Stimulated activated CD8-positive, alpha-beta memory T cell treated with anti-CD3 and anti-CD28 coated beads, Interleukin-2, amount 100 ng/mL, for 1 hour (primary cell): Measurements from ENCODE around the gene PLEKHB1.

Experiments used
- DNase-seq, 2 donors: peaks; one replicate each; pipeline ENCODE4 v3.0.0-alpha.2; 2020; ENCODE audit warnings: low read depth in 2 of 2

The PLEKHB1 gene

DNA sequence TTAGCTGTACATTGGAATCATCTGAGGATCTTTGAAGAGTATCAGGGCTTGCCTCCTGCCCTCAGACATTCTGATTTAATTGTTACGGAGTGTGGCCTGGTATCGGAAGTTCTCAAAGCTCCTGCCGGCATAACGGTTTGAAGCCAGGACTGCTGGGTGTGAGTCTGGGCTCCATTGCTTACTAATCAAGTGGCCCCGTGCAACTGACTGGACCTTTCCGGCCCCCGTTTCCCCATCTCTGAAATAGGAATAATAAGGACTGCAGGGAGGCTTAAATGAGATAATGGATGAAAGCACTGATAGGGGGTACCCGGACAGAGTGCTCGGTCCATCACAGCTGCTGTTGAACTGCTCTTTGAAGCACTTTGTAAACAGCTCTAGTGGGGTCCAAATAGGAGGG, 1.7 kb downstream of the PLEKHB1 start:
- no peak for DNase-seq

DNA sequence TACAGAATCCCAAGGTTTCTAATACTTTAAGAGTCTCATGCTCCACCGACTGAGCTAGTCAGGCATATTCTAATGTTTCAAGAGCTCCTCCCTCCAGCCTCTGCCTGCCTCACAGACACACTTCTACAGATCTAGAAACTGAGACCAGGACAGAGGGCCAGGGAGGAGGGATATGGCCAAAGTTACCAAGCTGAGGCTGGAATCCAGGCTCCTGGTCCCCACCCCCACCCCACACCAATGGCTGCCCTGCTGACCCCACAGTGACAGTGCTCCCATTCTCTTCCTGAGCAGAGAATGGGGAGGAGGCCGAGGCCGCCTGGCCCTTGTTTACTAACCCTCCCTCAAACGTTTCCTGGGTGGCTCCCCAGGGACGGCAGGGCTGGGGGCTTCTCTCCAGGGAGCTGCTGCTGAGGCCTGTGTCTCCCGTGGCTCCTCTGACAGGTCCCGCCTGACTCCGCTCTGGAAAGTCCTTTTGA, 2.2 kb downstream of the PLEKHB1 start:
- no peak for DNase-seq

DNA sequence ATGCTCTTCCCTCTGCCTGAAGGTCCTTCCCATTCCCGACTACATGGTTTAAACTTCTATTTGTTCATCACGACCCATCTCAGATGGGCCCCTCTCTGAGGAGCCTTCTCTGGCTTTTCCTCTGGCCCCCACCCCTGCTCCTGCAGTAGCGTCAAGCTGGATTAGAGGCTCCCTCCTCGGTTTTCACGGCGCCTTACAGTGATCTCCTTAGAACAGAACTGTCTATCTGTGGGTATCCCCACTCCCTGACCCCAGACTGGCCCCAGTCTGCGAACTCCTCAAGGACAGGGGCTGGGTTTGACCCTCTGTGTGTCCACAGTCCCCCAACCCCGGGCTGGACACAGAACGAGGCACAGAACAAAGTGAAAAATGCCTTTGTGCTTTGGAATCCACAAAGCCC, 2.8 kb downstream of the PLEKHB1 start:
- DNase-seq, result no peak

DNA sequence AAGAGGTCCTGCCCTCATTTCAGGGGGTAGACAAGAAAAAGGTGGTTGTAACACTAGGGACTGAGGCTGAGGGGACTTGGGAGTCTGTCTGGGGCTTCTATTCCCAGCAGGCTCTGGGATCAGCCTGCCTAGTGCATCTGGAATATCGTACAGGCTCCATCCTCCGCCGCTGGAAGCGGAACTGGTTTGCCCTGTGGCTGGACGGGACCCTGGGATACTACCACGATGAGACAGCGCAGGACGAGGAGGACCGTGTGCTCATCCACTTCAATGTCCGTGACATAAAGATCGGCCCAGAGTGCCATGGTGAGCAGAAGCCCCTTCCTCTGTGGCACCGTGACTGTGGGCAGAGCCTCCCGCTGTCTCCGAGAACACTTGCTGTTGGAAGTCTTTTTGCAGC, 4.0 kb downstream of the PLEKHB1 start:
- DNase-seq, result no peak

DNA sequence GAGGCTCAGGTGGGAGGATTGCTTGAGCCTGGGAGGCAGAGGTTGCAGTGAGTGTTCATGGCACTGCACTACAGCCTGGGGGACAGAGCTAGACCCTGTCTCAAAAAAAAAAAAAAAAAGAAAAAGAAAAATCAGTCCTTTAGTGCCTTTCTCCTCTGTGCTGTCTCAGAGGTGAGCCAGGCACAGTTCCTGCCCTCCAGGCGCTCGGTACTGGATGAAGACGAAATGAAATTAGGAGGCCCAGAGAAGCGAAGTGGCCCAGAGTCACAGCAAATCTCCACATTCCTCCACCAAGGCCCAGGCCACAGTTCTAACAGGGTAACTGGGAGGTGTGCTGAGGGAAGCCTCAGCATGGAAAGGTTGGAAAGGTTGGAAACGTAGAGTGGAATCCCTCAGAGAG, 4.9 kb downstream of the PLEKHB1 start:
- no peak for DNase-seq

DNA sequence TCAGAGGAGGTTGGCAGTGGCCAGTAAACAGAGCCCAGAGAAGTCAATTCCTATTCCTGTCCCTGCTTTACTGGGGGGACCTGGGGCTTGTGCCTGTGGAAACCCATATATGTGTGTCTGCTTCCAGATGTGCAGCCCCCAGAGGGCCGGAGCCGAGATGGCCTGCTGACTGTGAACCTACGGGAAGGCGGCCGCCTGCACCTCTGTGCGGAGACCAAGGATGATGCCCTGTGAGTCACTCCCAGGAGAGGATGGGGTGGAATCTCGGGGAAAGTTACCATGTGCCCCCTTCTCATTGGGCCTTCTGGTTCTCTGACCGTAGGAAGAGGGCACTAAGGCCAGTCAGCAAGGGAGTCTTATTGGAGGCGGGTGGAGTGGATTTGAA, 5.3 kb downstream of the PLEKHB1 start:
- DNase-seq, result no peak

DNA sequence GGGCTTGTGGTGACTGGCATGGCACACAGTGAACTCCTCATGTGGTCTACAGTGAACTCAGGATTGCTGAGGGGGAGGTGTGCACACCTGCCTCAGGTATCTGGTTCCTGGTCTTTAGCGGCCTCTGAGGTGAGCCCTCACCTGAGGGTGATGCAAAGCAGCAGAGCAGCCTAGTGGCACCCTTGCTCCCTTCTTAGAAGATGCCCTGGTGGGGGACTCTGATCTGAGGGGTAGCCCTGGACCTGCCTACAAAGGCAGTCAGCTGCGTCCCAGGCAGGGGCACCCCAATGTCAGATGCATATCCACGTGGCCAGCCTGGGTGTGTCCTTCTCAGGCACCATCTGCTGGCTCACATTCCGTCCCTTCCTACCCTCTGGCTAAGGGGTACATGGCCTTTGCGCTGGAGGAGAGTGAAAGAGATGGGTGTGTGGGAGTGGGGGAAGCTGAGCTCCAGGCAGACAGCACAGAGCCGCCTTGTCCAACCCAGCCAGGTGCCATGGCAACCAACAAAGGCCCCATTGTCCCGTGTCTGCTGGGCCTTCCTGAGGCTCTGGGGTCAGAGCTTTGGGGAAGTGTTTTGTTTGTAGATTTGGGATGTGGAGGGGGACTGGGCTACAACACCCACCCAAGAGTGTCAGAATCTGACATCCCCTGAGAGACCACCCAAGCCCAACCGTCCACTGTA, 5.8 kb downstream of the PLEKHB1 start:
- no peak for DNase-seq

DNA sequence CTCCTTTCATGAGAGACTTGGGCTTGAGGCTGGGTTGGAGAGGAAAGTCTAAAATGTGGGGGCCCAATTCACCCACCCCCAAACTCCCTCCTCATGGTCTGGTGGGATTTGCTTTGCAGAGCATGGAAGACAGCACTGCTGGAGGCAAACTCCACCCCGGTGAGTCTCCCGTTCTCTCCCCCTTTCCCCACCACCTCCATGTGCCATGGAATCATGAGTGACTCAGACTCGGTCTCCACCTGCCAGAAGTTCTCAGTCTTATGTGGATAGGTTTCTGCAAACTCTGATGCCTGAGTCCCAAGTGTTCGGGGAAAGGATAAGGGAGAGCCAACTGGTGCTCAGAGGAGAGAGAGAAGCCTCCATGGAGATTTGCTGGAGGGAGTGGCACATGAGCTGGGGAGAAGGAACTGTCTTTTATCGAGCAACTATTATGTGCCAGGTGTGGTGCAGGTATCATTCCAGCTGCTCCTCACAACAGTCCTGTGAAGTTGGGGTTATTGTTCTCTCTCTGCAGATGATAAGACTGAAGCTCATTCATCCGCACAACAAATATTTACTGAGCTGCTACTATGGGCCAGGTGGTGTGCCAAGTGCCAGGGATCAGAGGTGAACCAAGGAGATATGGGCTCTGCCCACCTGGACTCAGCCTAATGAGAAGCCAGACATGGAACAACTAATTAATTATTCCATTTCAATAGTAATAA, 6.6 kb downstream of the PLEKHB1 start:
- DNase-seq, result no peak

DNA sequence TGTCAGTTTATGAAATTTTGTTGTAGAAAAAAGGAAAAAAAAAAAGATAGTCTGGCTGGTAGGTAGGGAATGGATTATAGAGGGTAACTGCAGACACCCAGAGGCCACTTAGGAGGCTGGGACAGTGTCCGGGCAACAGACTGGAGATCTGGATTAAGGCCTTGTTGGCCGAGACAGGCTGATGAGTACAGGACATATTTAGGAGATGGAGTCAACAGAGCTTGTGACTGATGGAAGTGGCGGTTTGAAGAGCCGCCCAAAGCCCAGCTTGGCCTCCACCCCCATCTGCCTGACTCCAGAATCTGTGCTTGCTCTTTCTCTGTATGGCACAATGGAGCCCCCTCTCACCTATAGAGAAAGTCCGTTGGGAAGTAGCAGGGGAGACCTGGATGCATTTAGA, 7.6 kb downstream of the PLEKHB1 start:
- no peak for DNase-seq

DNA sequence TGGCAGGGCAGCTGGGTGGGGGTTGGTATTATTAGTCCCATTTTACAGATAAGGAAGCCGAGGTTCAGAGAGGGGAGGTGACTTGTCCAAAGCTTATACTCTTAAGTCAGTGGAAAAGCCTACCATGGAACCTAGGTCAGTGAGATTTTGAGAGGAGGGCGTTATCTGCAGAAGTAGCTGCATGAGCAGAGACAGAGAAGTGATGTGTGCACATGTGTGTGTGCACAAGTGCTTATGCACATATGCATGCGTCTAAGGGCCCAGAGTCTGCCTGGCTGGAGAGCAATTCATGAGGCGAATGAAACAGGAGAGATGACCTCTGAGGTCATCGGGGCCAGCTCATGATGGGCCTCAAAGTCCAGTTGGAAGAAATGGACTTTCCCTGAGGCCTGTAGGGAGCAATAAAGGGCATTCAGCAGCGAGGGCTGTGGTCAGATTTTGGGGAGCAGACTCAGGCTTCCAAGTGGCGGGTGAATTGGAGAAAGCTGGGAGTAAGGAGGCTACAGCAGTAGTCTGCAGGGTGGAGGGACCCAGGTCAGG, 8.2 kb downstream of the PLEKHB1 start:
- no peak for DNase-seq

DNA sequence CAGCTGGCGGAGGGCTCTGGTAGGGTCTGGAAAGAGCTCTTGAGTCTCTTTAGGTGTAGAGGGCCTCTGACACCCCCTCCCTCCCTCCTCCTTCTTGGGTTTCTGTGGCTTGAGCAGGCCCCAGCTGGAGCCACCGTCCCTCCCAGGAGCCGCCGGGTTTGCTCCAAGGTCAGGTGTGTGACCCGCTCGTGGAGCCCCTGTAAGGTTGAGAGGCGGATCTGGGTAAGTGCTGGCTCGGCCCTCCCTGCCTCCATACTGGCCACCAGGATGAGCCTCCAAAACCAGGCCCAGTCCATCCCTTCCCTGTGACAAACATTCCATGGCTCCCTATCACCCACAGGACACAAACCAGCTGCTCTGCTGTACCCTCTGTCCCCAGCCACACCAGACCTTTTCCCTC, 9.3 kb downstream of the PLEKHB1 start:
- DNase-seq, result no peak

DNA sequence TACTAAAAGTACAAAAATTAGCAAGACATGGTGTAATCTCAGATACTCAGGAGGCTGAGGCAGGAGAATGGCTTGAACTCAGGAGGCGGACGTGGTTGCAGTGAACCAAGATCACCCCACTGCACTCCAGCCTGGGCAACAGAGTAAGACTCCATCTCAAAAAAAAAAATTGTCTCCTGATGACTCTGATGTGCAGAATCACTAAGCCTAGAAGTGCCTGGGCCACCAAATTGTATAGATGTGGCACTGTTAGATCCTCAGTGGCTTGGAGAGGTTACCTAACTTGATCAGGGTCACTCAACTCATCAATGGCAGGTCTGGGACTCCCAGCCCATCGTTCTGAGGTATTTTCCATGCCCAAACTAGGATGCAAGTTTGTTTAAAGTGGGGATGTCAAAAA, 10.6 kb downstream of the PLEKHB1 start:
- no peak for DNase-seq

DNA sequence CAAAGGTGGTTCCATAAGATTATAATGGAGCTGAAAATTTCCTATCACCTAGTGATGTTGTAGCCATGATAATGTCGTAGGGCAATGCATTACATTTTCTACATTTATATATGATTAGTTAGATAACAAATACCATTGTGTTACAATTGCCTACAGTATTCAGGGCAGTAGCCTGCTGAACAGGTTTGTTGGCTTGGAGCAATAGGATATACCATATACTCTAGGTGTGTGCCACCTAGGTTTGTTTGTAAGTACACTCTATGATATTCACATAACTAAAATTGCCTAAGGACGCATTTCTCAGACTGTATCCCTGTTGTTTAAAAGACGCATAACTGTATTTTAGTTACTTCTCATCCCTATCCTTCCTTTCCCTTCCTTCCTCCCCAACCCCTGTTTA, 13.6 kb downstream of the PLEKHB1 start:
- DNase-seq, result no peak

DNA sequence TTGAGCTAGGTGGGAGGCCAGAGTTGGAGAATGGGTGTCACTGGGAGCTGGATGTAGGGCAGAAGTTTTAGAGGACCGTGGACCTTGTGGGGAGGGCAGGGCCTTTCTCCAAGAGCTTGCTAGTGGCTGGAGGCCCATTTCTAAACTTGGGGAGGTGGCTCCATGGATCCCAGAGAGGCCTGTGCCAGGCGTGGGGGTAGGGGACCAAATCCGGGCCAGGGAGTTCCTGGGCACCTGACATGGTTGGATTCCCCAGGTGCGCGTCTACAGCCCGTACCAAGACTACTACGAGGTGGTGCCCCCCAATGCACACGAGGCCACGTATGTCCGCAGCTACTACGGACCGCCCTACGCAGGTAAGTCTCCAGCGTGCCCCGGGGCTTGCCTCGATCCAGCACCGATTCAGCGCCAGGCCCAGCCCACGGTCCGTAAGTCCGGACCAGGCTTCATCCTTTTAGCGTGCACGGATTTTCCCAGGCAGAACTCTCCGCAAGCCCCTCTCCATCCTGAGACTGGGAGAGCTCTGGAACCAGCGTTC, 14.2 kb downstream of the PLEKHB1 start:
- no peak for DNase-seq

DNA sequence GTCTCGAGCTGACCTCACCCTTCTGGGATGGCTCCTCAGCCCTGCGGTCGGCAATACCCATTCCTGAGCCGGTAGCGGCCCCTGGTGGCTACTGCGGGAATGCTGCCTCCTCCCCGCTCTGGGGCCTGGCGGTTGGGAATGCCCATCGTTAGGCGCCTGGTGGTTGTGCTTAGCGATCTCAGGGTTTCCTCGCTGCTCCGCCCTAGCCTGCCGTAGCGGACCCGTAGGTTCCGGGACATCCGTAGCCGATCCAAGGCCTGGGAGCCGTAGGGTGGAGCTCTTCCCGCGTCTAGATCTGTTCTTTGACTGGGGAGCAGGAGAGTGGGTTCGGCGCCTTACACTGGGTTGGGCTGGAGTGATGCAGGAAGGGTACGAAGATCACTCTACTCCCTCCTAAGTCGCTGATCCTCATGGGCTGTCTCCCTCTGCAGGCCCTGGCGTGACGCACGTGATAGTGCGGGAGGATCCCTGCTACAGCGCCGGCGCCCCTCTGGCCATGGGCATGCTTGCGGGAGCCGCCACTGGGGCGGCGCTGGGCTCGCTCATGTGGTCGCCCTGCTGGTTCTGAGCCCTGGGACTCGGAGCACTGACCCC, 14.8 kb downstream of the PLEKHB1 start:
- peak; percentile 69 to 72 for DNase-seq

DNA sequence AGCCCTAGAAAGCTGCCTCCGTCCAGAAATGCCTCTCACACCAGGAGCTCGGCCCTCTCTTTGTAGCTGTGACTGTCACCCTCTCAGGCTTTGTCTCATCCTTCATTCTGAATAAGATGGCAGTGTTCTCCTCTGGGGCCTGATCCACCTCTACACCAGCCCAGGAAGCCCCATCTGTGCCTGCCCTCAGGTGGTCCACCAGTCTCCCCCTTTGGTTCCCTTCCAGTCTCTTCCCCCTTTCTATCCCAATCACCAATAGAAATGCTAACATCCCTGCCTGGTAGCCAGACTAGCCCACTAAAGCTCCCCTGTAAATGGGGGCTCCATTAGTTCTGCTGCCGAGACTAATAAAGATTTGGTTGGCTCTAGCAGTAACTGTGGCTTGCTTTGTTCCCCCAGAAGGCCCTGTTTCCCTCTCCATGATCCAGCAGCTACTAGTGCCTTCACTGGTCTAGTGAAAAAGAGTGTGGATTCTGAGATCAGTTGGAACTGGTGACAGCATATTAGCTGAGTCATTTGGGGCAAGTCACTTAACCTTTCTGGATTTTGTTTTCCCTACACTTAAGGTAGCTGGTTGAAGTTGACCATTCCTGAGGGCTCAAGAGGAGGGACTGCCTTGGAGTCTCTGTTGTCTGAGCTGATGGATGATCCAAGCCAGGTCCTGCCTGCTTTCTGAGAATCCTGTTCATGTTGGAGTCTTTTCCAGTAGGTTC, 16.2 kb downstream of the PLEKHB1 start:
- no peak for DNase-seq

DNA sequence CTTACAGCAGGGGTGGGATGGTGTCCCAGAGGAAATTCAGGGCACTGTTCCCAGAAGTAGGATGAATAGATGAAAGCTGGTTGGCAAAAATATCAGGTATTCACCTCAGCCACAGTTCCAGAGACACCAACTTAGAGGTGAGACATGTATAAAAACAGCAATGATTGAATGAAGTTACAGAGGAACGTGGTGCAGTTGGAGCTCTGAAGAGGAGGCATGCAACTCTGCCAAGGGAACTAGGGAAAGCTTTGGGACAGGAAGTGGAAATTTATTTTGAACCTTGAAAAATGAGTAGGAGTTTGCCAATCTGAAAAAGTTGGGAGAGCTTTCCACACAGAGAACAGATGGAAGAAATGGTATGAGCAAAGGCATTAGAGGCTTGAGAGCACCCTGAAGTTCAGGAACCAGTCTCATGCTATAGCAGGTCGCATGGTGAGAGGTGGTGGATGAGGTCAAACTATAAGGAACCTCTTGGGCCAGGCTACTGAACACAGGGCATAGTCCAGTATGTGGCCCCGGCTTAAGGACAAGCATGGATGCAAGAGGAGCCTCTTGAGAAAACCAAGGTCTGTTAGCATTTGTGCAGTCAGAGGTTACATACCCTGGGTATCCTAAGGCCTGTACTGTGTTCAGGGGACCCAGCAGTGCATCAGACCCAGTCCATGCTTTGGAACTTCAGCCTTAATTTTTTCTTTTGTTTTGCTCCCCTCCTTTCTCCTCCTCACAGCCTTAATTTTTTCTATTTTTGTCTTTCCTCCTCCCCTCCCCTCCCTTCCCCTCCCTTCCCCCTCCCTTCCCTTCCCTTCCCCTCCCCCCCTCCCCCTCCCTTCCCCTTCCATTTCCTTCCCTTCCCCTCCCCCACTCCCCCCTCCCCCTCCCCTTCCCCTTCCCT, 17.5 kb downstream of the PLEKHB1 start:
- no peak for DNase-seq

DNA sequence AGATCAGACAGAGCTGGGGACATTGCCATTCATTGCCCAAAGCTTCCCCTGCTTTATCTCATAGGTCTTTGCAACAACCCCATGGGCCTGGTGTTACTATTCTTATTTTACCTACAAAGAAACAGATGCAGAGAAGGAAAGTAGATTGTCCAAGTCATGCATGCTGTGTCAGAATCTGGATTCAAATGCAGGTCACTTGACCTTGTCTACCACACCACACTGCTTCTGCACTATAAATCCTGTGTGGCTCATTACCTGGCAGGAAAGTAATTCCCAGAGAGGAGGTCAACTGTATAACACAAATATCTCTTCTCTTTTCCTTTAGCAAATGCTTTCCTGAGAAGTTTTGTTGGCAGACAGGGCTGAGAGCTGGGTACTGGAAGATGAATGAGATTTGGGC, 18.5 kb downstream of the PLEKHB1 start:
- DNase-seq, result no peak

DNA sequence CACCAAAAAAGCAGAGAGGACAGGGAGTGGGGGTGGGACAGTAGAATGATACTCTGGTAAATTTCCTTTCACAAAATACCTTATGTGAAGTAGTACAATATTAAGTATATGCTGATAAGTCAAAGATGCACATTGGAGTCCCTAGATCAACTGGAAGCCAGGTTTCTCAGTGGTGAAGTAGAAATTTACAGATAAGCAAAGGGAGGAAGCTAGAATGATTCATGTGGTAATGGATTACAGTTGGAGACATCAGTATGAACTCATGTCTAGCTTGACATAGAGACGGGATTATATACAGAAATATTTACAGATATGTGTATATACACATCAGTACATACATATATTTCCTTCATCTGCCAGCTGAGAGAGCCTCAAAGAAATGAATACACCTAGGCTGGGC, 21.5 kb downstream of the PLEKHB1 start:
- DNase-seq, result no peak

DNA sequence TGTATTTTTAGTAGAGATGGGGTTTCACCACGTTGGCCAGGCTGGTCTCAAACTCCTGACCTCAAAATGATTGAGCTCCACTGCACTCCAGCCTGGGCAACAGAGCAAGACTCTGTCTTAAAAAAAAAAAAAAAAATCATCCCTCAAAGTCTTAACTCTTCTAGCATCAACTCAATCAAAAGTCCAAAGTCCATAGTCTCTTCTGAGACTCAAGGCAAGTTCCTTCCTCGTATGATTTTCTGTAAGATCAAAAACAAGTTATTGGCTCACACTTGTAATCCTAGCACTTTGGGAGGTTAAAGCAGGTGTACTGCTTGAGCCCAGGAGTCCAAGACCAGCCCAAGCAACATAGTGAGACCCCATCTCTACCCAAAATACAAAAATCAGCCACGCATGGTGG, 24.4 kb downstream of the PLEKHB1 start:
- no peak for DNase-seq

DNA sequence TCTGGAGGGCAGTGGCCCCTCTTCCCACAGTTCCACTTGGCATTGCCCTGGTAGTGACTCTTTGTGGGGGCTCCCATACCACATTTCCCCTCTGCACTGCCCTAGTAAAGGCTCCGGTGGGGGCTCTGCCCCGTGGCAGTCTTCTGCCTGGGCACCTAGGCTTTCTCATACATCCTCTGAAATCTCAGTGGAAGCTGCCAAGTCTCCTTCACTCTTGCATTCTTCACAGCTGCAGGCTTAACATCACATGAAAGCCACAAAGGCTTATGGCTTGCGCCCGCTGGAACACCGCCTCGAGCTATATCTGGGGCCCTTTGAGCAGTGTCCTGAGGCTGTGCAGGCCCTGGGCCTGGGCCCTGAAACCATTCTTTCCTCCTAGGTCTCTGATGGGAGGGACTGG, 25.3 kb downstream of the PLEKHB1 start:
- DNase-seq, result no peak
